Measurements from ENCODE around the gene FOXN4. TPM values are rescaled to one million over a fixed set of nuclear protein-coding genes. Genes with fewer than 3 reads are reported as not detected.

The FOXN4 gene
- total and polyA plus RNA-seq, 2 of the 13 experiments (the other 11 are each of a cell fraction or from before 2014, with no cell fraction given), result 0.11 TPM; not detected in 1

DNA sequence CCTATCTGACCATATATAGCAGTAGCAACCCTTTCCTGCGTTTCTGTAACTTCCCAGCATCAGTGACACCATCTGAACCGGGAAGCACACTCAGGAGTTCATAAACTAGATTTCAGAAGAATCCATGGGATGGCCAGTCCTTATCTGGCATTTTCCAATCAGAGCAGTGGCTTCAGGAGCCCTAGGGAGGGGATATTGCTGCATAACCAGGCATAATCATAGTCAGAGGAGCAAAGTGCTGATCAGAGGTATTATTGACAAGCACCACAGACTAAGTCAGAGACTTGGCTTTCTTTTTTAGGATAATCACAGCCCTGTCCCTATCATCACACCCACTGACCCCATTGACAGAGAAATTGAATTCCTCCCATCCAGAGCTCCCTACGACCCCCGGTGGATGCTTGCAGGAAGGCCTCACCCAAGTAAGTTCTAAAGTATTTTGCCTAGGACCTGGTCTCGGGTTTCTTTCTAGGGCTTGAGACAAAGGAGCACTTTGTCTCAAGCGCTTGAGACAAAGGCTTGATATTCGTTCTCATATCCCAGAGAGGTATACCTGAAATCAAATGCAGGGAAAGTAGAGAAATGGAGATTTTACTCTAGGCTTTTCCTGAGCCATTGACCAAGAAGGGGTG lies 55.1 kb downstream of the FOXN4 start:
- ChIA-PET POLR2A (no interaction called here), CTCF (ENCODE audit: low intra/inter-chr PET ratio, low total read pairs) (no interaction called here)
- H3K4me1 ChIP-seq (ENCODE audit: insufficient read depth, low read length), result peaks cover 5% of the 10 kb centered on the region
- no peak overlapping the region for H3K4me2 ChIP-seq (ENCODE audit: low read depth, low read length)
- no peaks in the 10 kb centered on the region for H3K79me2 ChIP-seq (ENCODE audit: insufficient read depth, low read length)
- 91% methylated on average over 7 of the region's 7 CpGs for WGBS (ENCODE audit: low lambda C conversion rate)
- DNase-seq (ENCODE audit: low spot score) (no peak), ATAC-seq (no peak), FAIRE-seq (no peak)
- in situ Hi-C loops (cut with HindIII; ENCODE audit: extremely low pct_ligation_motif_present, low pct_unique_long_range_greater_than_20kb), result no loop called here
- 0 out of 5 replicates have a peak, but pooled peaks cover 0 to 1% of the 10 kb centered on the region in 2 experiments for H3K36me3 ChIP-seq (replicated peaks in 1 of 2; ENCODE audit: control insufficient read depth in 1 of 2, insufficient read depth in 2 of 2, low read length in 2 of 2)
- H4K20me1 ChIP-seq (ENCODE audit: insufficient read depth, low read length), result no peaks in the 10 kb centered on the region
- no peak overlapping the region for H3K27ac ChIP-seq (ENCODE audit: extremely low read length, insufficient read depth, low read length)
- no peak overlapping the region for H2AFZ ChIP-seq (ENCODE audit: low read length)
- H3K4me3 ChIP-seq (replicated peaks in 1 of 3; ENCODE audit: insufficient read depth in 1 of 3, low read depth in 2 of 3, low read length in 3 of 3), result no peak overlapping the region
- peaks cover 6% of the 10 kb centered on the region for H3K9me3 ChIP-seq (ENCODE audit: low read length)
- TF ChIP-seq, protein P1, sequence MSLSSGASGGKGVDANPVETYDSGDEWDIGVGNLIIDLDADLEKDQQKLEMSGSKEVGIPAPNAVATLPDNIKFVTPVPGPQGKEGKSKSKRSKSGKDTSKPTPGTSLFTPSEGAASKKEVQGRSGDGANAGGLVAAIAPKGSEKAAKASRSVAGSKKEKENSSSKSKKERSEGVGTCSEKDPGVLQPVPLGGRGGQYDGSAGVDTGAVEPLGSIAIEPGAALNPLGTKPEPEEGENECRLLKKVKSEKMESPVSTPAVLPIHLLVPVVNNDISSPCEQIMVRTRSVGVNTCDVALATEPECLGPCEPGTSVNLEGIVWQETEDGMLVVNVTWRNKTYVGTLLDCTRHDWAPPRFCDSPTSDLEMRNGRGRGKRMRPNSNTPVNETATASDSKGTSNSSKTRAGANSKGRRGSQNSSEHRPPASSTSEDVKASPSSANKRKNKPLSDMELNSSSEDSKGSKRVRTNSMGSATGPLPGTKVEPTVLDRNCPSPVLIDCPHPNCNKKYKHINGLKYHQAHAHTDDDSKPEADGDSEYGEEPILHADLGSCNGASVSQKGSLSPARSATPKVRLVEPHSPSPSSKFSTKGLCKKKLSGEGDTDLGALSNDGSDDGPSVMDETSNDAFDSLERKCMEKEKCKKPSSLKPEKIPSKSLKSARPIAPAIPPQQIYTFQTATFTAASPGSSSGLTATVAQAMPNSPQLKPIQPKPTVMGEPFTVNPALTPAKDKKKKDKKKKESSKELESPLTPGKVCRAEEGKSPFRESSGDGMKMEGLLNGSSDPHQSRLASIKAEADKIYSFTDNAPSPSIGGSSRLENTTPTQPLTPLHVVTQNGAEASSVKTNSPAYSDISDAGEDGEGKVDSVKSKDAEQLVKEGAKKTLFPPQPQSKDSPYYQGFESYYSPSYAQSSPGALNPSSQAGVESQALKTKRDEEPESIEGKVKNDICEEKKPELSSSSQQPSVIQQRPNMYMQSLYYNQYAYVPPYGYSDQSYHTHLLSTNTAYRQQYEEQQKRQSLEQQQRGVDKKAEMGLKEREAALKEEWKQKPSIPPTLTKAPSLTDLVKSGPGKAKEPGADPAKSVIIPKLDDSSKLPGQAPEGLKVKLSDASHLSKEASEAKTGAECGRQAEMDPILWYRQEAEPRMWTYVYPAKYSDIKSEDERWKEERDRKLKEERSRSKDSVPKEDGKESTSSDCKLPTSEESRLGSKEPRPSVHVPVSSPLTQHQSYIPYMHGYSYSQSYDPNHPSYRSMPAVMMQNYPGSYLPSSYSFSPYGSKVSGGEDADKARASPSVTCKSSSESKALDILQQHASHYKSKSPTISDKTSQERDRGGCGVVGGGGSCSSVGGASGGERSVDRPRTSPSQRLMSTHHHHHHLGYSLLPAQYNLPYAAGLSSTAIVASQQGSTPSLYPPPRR (CRISPR knock-in tag; IDR thresholded peaks at IDR 0.05; ENCODE audit: borderline replicate concordance), result no peak
- TF ChIP-seq ZFP90 (CRISPR knock-in tag; IDR thresholded peaks at IDR 0.05; ENCODE audit: borderline replicate concordance), result peak; percentile 100
- no peak overlapping the region for H3K9ac ChIP-seq (ENCODE audit: insufficient read depth, low read depth, low read length)
- intact Hi-C loops (cut with micrococcal nuclease; ENCODE audit: unreplicated experiment), result loop anchor here (2.0 kb wide), 2 partner anchors 119 to 143 kb away; no protein-coding TSS in a partner anchor
- no TSS peak for BruUV-seq (replicated peaks)
- no peaks in the 10 kb centered on the region for H3K27me3 ChIP-seq (ENCODE audit: control insufficient read depth in 1 of 2, insufficient read depth in 2 of 2, low read length in 2 of 2)
